Gastrocnemius medialis (tissue), 4 donors: ENCODE results near the gene RHOT2.

ENCODE experiments used
- CTCF ChIP-seq, 5 experiments: fragments of 450-650 bp in 3 of 5; fragments of 200-600 bp in 2 of 5; sonication (generic) in 2 of 5; IDR thresholded peaks in 4 of 5; conservative IDR thresholded peaks in 1 of 5; 1 replicate in 4 of 5; 2 replicates in 1 of 5; pipeline ENCODE4 v1.5.1; 2016 to 2019; ENCODE audit warnings: antibody characterized with exemption in 5 of 5, mild to moderate bottlenecking in 3 of 5, moderate library complexity in 3 of 5
- POLR2A ChIP-seq, 2 donors: fragments of 450-650 bp; IDR thresholded peaks; one replicate each; pipeline ENCODE4 v1.6.1; 2017; ENCODE audit warnings: antibody characterized with exemption in 2 of 2, mild to moderate bottlenecking in 2 of 2, moderate library complexity in 2 of 2

GRCh38 chr16:647173-647902, 20.6 kb upstream of the RHOT2 start:
- TF ChIP-seq CTCF (IDR thresholded peaks at IDR 0.05 in 4 of 5, conservative IDR thresholded peaks at IDR 0.05 in 1 of 5) = no peak
- TF ChIP-seq POLR2A (IDR thresholded peaks at IDR 0.05) = no peak
